B cell (primary cell): Measurements from ENCODE around the gene CHEK1. TPM values are rescaled to one million over a fixed set of nuclear protein-coding genes. Genes with fewer than 3 reads are reported as not detected.

Experiments
- ATAC-seq: fragments of 200-7000 bp; cut with Tn5 transposase; one replicate; pipeline ENCODE4 v1.10.0; 2021; ENCODE audit warnings: low read depth, mild to moderate bottlenecking, moderate number of reproducible peaks, moderate library complexity
- CTCF ChIA-PET: fragments of 350-600 bp; sonication (Branson Sonifier 250); formaldehyde crosslinking; loops from one replicate; lab custom pipeline; 2021; ENCODE audit warnings: antibody characterized with exemption, inconsistent platforms; lab: Charles Lee
- POLR2A ChIA-PET: fragments of 350-600 bp; sonication (Branson Sonifier 250); formaldehyde crosslinking; loops from one replicate; lab custom pipeline; 2021; ENCODE audit warnings: antibody characterized with exemption; lab: Charles Lee
- DNase-seq: peaks from one replicate; pipeline ENCODE4 v3.0.0; 2013
- H2AFZ ChIP-seq: 2 replicates; pipeline ENCODE4 v1.6.1; 2012; ENCODE audit warnings: mild to moderate bottlenecking, low read depth, low read length; ENCODE audit not compliant: insufficient read depth, poor library complexity, severe bottlenecking
- H3K27ac ChIP-seq, 2 donors: 1 replicate in 1 of 2; 2 replicates in 1 of 2; pipeline ENCODE4 v1.5.1; 2012 to 2013; ENCODE audit warnings: low read length in 2 of 2, mild to moderate bottlenecking in 2 of 2, moderate library complexity in 1 of 2
- H3K27me3 ChIP-seq, 4 experiments: fragments of 200-600 bp in 1 of 4; sonication (generic) in 1 of 4; replicated peaks in 1 of 4; 1 replicate in 2 of 4; 2 replicates in 2 of 4; pipeline versions ENCODE4 v1.6.1 to v1.7.0; 2013 to 2016; ENCODE audit warnings: low read length in 3 of 4, mild to moderate bottlenecking in 2 of 4, mixed read lengths in 1 of 4, moderate library complexity in 1 of 4; ENCODE audit not compliant: insufficient read depth in 4 of 4, control insufficient read depth in 3 of 4; ENCODE audit errors: control extremely low read depth in 1 of 4
- H3K36me3 ChIP-seq, 2 experiments: replicated peaks in 1 of 2; 1 replicate in 1 of 2; 2 replicates in 1 of 2; pipeline versions ENCODE4 v1.6.1 to v1.7.1; 2013; ENCODE audit warnings: low read length in 1 of 2; ENCODE audit not compliant: insufficient read depth in 2 of 2, control insufficient read depth in 1 of 2; ENCODE audit errors: control extremely low read depth in 1 of 2, extremely low read depth in 1 of 2
- H3K4me1 ChIP-seq, 2 donors: fragments of 200-600 bp in 1 of 2; sonication (generic) in 1 of 2; 1 replicate in 1 of 2; 2 replicates in 1 of 2; pipeline versions ENCODE4 v1.5.1 to v1.6.1; 2013 to 2017; ENCODE audit warnings: low read length in 2 of 2; ENCODE audit not compliant: control insufficient read depth in 2 of 2, insufficient read depth in 2 of 2
- H3K4me2 ChIP-seq: replicated peaks from 2 replicates; pipeline ENCODE3; 2012; ENCODE audit warnings: mild to moderate bottlenecking, low read depth, low read length; ENCODE audit not compliant: poor library complexity, severe bottlenecking
- H3K4me3 ChIP-seq, 5 experiments: fragments of 200-600 bp in 1 of 5; sonication (generic) in 1 of 5; 1 replicate in 3 of 5; 2 replicates in 2 of 5; pipeline versions ENCODE4 v1.5.1 to v1.7.0; 2011 to 2016; ENCODE audit warnings: low read length in 4 of 5, mild to moderate bottlenecking in 4 of 5, low read depth in 2 of 5, control low read depth in 1 of 5, moderate library complexity in 1 of 5; ENCODE audit not compliant: insufficient read depth in 1 of 5; ENCODE audit errors: control extremely low read depth in 1 of 5, extremely low read depth in 1 of 5
- H3K79me2 ChIP-seq: fragments of 200-600 bp; sonication (generic); one replicate; pipeline ENCODE4 v1.6.0; 2016; ENCODE audit warnings: low read length; ENCODE audit not compliant: control insufficient read depth, insufficient read depth
- H3K9ac ChIP-seq: fragments of 200-600 bp; sonication (generic); 2 replicates; pipeline ENCODE4 v1.6.1; 2017; ENCODE audit warnings: mild to moderate bottlenecking, low read length, moderate library complexity
- H3K9me3 ChIP-seq, 3 donors: one replicate each; pipeline versions ENCODE4 v1.6.1 to v1.7.1; 2013; ENCODE audit warnings: low read length in 2 of 3; ENCODE audit not compliant: control insufficient read depth in 2 of 3, insufficient read depth in 1 of 3; ENCODE audit errors: control extremely low read depth in 1 of 3
- H4K20me1 ChIP-seq: 2 replicates; pipeline ENCODE4 v1.6.0; 2012; ENCODE audit warnings: mild to moderate bottlenecking, low read length; ENCODE audit not compliant: insufficient read depth, control insufficient read depth, poor library complexity, severe bottlenecking
- H3K27ac Mint-ChIP-seq: one replicate; pipeline ENCODE4 v1.8.0; 2021; ENCODE audit warnings: mixed read lengths
- H3K27me3 Mint-ChIP-seq: one replicate; pipeline ENCODE4 v1.8.0; 2021; ENCODE audit warnings: mixed read lengths
- H3K4me1 Mint-ChIP-seq: one replicate; pipeline ENCODE4 v1.8.0; 2021; ENCODE audit warnings: mixed read lengths
- H3K4me3 Mint-ChIP-seq: one replicate; pipeline ENCODE4 v1.8.0; 2021; ENCODE audit warnings: mixed read lengths
- H3K9me3 Mint-ChIP-seq: one replicate; pipeline ENCODE4 v1.8.0; 2022; ENCODE audit warnings: mixed read lengths; ENCODE audit not compliant: insufficient read depth
- EZH2 ChIP-seq: IDR thresholded peaks from 2 replicates; pipeline ENCODE4 v1.6.1; 2012; ENCODE audit warnings: borderline replicate concordance, low read depth, mild to moderate bottlenecking, moderate library complexity, low read length; ENCODE audit not compliant: insufficient read depth, poor library complexity, severe bottlenecking
- WGBS: methylation state at CpG from one replicate; pipeline ENCODE4 v1.1.5; 2013; ENCODE audit warnings: missing lambda C conversion rate; ENCODE audit not compliant: insufficient coverage; 5-methylcytosine and 5-hydroxymethylcytosine counted together
- intact Hi-C: fragments of 100-400 bp; cut with micrococcal nuclease; formaldehyde crosslinking; loops from one replicate; pipeline ENCODE4 v1.10.0; 2022
- polyA plus RNA-seq: library from polyadenylated mRNA; depleted of rRNA; stranded (reverse); fragments of >200 nt; gene quantifications from 2 replicates; pipeline ENCODE4 v1.2.3, GENCODE V29; 2012
- total RNA-seq, 2 donors: library from RNA; stranded (reverse); fragments of 120-200 nt in 1 of 2; gene quantifications; 1 replicate in 1 of 2; 2 replicates in 1 of 2; pipeline versions ENCODE4 v1.2.3 to v1.2.4, GENCODE V29; 2013 to 2022
- TF ChIP-seq, protein P1 (sequence below): fragments of 200-600 bp; IDR thresholded peaks from one replicate; pipeline ENCODE4 v1.8.0; 2022; ENCODE audit warnings: antibody characterized with exemption, mild to moderate bottlenecking

The CHEK1 gene
- total and polyA plus RNA-seq, 2 donors (not counting 1 experiment from before 2014, with no cell fraction given) = 0.81 to 3.5 TPM

DNA sequence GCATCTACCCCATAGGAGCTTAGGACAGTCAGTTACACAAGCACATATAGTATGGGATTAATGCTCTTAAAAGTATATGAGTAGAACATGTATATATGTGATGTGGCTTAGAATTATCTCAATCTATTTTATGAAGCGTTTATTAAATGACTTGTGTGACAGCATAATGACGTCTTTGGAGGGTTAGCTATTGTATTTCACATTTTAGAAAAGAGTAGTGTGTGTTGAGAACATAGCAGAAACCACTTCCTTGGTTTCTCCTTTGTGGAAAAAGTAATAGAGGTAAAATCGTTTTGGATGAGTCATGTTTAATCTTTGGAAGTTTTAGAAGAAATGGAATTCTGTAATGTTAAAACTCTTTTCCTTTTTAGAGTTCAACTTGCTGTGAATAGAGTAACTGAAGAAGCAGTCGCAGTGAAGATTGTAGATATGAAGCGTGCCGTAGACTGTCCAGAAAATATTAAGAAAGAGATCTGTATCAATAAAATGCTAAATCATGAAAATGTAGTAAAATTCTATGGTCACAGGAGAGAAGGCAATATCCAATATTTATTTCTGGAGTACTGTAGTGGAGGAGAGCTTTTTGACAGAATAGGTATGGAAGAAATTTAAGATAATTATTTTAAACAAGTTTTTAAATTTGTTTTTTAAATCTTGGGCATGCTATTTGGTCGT, 2.4 kb downstream of the CHEK1 start:
- peaks cover 14% of the 10 kb centered on the region for H3K4me1 Mint-ChIP-seq
- H4K20me1 ChIP-seq = no peaks in the 10 kb centered on the region
- no peak for TF ChIP-seq EZH2
- TF ChIP-seq, protein P1, sequence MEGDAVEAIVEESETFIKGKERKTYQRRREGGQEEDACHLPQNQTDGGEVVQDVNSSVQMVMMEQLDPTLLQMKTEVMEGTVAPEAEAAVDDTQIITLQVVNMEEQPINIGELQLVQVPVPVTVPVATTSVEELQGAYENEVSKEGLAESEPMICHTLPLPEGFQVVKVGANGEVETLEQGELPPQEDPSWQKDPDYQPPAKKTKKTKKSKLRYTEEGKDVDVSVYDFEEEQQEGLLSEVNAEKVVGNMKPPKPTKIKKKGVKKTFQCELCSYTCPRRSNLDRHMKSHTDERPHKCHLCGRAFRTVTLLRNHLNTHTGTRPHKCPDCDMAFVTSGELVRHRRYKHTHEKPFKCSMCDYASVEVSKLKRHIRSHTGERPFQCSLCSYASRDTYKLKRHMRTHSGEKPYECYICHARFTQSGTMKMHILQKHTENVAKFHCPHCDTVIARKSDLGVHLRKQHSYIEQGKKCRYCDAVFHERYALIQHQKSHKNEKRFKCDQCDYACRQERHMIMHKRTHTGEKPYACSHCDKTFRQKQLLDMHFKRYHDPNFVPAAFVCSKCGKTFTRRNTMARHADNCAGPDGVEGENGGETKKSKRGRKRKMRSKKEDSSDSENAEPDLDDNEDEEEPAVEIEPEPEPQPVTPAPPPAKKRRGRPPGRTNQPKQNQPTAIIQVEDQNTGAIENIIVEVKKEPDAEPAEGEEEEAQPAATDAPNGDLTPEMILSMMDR = no peak

DNA sequence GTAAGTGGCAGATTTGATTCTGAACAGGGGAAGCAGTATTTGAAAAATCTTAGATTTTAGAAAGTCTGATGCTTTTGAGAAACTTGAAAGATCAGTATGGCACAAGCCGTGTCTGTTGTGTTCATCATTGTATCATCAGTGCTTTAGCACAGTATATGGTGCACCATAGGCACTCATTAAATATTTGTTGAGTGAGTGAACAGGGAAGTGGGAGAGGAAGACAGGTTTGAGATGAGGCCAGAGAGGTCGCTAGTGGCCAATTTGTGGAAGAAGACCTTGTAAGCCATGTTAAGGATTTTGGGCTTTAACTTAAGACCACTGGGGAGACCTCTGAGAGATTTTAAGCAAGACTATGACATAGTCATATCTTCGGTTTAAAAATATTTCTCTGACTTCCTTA, 12.9 kb downstream of the CHEK1 start:
- POLR2A ChIA-PET = no interaction called here
- H3K27ac Mint-ChIP-seq = no peak overlapping the region
- TF ChIP-seq, protein P1 = no peak
- no peak for TF ChIP-seq EZH2
- H3K4me1 Mint-ChIP-seq = no peaks in the 10 kb centered on the region
- Histone ChIP-seq H3K4me1 (no peaks in the 10 kb centered on the region), H3K79me2 (no peaks in the 10 kb centered on the region), H3K4me3 (no peak overlapping the region), H3K9ac (no peak overlapping the region), H3K4me2 (no peak overlapping the region), H3K36me3 (peaks cover 0 to 1% of the 10 kb centered on the region in 2 experiments), H3K27me3 (no peaks in the 10 kb centered on the region), H3K9me3 (no peaks in the 10 kb centered on the region), H2AFZ (no peak overlapping the region), H4K20me1 (no peaks in the 10 kb centered on the region), H3K27ac (no peak overlapping the region)
- 94% methylated on average over 2 of the region's 3 CpGs for WGBS
- no peak for ATAC-seq
- no peaks in the 10 kb centered on the region for H3K27me3 Mint-ChIP-seq
- intact Hi-C loops = no loop called here
- no peak overlapping the region for H3K4me3 Mint-ChIP-seq
- CTCF ChIA-PET = no interaction called here
- no peaks in the 10 kb centered on the region for H3K9me3 Mint-ChIP-seq
- no peak for DNase-seq

More for the DNA sequence above, 2.4 kb downstream of the CHEK1 start:
- no peaks in the 10 kb centered on the region for H3K27me3 Mint-ChIP-seq
- no peaks in the 10 kb centered on the region for H3K79me2 ChIP-seq
- peak overlapping the region; percentile 85 for H3K4me2 ChIP-seq
- H3K27ac Mint-ChIP-seq = no peak overlapping the region
- H3K9me3 ChIP-seq = no peaks in the 10 kb centered on the region
- POLR2A ChIA-PET = no interaction called here
- 100% methylated on average over 1 of the region's 7 CpGs for WGBS
- intact Hi-C loops = no loop called here
- ATAC-seq (no peak), DNase-seq (no peak)
- no peaks in the 10 kb centered on the region for H3K9me3 Mint-ChIP-seq
- no peaks in the 10 kb centered on the region for H3K27me3 ChIP-seq
- CTCF ChIA-PET = interaction anchor here (0.9 kb wide), 1 partner anchor 204 kb away, joined by 3 read pairs; no protein-coding TSS in a partner anchor
- H3K27ac ChIP-seq = no peak overlapping the region
- H3K4me3 Mint-ChIP-seq = peak overlapping the region; percentile 53
- H3K9ac ChIP-seq = no peak overlapping the region
- H3K4me3 ChIP-seq = no peak overlapping the region
- peaks cover 11 to 18% of the 10 kb centered on the region in 2 donors for H3K4me1 ChIP-seq
- no peaks in the 10 kb centered on the region for H3K36me3 ChIP-seq
- H2AFZ ChIP-seq = peak overlapping the region; percentile 84
